OCI-LY7 (cell line): Measurements from ENCODE around the gene RGS17.

Source experiments
- EZH2phosphoT487 ChIP-seq: fragments of 200-600 bp; sonication (generic); IDR thresholded peaks from 2 replicates; pipeline ENCODE4 v1.6.1; 2018; ENCODE audit warnings: low read depth, borderline replicate concordance, mild to moderate bottlenecking, mixed run types, antibody characterized with exemption, low read length, moderate library complexity, mixed read lengths
- TF ChIP-seq, protein P1 (sequence below): fragments of 200-600 bp; sonication (generic); conservative IDR thresholded peaks from 2 replicates; pipeline ENCODE4 v1.5.1; 2014; ENCODE audit warnings: mild to moderate bottlenecking, antibody characterized with exemption, low read length, moderate library complexity, mixed read lengths

DNA sequence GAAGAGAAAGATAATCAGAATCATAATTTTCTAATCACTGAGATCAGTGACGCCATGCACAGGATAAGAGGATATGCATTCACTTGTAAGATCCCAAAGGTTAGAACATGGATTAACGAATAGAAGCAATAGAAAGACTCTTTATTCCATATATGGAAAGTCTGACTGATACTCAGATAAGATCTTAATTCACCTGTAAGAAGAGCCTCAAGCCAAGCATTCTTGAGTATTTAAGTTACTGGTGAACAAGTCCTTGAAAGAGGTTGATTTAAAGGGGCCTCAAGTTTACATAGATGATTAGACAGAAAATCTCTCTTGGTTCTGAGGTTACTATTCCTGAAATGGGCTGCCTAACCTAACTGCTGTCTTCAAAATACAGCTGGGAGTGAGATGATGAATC, 74.8 kb downstream of the RGS17 start:
- TF ChIP-seq, protein P1, sequence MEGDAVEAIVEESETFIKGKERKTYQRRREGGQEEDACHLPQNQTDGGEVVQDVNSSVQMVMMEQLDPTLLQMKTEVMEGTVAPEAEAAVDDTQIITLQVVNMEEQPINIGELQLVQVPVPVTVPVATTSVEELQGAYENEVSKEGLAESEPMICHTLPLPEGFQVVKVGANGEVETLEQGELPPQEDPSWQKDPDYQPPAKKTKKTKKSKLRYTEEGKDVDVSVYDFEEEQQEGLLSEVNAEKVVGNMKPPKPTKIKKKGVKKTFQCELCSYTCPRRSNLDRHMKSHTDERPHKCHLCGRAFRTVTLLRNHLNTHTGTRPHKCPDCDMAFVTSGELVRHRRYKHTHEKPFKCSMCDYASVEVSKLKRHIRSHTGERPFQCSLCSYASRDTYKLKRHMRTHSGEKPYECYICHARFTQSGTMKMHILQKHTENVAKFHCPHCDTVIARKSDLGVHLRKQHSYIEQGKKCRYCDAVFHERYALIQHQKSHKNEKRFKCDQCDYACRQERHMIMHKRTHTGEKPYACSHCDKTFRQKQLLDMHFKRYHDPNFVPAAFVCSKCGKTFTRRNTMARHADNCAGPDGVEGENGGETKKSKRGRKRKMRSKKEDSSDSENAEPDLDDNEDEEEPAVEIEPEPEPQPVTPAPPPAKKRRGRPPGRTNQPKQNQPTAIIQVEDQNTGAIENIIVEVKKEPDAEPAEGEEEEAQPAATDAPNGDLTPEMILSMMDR, result no peak
- TF ChIP-seq EZH2phosphoT487, result no peak
